T-helper 1 cell (primary cell): ENCODE measurements around the gene UTS2B.
A peak's percentile ranks its signal among the peaks of the same experiment; 100 is the strongest.

ENCODE experiments used
- DNase-seq, 5 donors: peaks; one replicate each; pipeline ENCODE4 v3.0.0-alpha.2; 2012 to 2020

UTS2B gene

DNA sequence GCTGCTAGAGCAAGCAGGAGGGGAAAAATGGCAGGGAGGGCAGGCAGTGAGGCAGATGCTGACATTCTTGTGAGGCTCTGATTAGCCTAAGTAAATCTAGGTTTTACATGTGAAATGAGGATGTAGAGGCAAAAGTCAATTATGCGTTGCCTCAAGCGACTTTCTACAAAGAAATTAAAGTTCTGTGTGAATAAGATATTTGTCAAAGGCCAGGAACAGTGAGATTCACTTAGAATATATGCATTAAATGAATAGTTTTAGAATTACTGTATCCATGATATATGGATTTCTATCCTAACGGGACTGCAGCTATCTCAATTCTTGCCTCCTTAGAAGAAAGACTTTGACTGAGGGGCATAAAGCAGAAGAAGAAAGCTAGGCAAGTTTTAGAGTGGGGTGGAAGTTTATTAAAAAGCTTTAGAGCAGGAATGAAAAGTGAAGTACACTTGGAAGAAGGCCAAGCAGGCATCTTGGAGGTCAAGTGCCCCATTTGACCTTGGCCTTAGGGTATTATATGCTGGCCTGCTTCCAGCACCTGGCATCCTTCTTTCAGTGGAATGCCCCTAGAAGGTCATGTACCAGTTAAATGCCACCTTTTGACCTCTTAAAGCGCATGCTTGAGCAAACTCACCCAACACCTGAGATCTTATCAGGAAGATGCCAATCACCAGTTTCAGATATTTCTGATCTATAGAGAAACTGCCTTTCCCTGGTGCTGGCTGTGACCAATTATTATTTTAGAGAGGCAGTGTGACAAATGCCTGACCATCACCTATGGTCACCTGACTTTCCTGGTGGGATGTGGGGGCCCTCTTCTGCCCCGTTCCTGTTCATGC is 93.1 kb downstream of the UTS2B start:
- DNase-seq: no peak

DNA sequence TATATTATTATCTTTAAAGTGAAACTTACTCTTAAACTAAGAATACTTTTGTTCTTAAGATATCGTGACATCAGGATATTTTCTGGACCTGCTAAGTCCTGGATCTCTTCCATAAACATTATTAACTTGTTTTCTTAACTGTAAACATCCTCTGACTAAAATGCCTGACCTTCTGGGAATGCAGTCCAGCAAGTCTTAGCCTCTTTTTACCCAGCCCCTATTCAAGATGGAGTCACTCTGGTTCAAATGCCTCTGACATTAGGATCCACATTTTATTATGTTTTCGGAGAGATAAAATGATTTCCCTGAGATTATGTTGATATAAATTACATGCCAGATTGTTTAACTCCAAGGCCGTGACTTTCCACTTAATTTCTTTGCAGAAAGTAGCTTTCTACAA is 93.7 kb downstream of the UTS2B start:
- DNase-seq: no peak

DNA sequence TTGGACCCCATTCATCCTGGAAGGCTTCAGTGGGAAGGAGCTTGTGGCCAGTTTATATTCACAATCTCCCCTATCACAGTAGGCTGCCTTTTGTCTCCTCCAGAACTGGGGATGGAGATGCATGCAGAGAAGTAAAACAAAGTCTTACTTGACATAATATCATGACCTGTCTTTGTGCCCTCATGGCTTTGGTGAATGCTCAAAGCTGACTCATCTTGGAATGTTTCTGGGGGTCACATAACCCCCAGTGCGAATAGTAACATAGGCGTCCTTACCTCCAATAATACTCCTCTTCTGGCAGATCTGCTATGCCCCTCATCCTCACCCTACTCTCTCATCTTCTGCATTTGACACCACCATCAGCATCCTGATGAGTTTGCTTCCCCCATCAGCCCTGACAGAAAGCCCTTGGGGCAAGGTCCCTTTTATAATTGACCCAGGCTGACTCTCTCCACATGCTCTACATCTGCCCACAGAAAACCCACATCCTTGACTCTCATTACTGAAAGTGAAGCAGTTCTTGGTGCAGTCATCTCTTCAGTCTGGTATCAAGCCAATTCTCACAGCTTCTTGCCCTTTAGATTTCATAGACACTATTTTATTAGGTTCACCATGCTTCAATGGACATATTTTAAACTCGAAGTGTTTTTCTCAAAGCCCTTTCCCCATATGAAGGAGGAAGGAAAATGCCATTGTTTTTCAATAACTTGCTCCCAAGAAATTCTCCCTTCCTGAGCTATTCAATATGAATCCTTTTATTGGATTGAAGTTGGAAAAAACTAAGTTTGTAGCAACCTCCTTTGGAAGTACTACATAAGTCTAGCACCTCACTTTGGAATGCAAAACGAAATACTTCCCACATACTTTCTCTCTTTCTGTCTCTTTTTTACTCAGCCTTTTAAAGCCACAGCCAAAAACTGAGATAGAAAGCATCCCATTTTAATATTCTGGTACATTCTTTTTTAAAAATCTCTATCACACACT is 94.7 kb downstream of the UTS2B start:
- peak in 1 of 5 donors; percentile 28 for DNase-seq

DNA sequence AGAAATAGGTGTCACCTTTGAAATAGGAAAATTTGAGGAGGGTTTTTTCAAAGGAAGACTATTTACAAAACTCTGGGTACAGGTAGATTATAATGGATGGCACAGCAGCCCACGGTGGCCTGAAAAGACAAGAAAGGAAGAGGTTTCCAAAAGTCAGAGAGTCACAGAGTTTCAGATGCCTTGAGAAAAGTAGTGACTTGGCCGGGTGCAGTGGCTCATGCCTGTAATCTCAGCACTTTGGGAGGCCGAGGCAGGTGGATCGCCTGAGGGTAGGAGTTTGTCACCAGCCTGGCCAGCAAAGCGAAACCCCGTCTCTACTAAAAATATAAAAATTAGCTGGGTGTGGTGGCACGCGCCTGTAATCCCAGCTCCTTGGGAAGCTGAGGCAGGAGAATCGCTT is 96.1 kb downstream of the UTS2B start:
- no peak for DNase-seq

DNA sequence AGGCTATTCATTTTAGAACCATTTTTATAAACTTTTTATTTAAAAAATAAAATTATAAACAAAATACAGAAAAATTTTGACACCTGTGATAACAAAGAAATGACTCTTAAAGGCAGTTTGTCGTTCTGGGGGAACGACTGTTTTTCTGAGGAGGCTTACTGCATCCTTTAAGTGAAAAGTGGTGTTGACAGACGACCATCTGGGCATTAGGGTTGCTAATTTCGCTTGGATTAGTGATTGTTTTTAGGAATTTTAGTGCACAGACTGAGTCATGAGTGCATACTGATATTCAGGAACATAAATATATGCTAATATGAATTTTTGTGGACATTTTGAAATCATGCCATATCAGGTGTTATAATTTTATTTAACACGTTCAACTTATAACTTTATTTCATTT is 102.8 kb downstream of the UTS2B start:
- no peak for DNase-seq

DNA sequence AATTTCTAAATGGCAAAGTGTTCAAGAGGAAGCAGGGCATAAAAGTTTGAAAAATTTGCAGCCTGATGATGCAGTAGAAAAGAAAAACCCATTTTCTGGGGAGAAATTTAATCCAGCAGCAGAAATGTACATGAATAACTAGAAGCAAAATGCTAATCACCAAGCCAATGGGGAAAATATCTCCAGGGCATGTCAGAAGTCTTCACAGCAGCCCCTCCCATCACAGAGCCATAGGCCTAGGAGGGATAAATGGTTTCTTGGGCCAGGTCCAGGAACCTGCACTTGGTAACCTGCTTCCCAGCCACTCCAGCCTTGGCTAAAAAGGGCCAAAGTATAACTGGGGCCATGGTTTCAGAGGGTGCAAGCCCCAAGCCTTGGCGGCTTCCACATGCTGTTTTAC is 108.7 kb downstream of the UTS2B start:
- DNase-seq: no peak

DNA sequence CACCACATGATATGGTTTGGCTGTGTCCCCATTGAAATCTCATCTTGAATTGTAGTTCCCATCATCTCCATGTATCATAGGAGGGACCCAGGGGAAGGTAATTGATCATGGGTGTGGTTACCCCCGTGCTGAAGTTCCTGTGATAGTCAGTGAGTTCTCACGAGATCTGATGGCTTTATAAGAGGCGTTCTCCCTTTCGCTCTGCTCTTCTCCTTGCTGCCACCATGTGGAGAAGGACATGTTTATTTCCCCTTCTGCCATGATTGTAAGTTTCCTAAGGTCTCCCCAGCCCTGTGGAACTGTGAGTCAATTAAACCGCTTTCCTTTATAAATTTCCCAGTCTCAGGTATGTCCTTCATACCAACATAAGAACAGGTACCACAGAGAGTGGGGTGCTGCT is 109.4 kb downstream of the UTS2B start:
- DNase-seq: no peak

GRCh38 chr3:191217301-191217700 is 113.0 kb downstream of the UTS2B start:
- DNase-seq: no peak
